Measurements from ENCODE around the gene OR4P4. TPM values are rescaled to one million over a fixed set of nuclear protein-coding genes. Genes with fewer than 3 reads are reported as not detected.

The OR4P4 gene
- total RNA-seq: not detected in 2 replicates

GRCh38 chr11:55634813-55635212 lies at the start of gene OR4P4:
Gene OR4P4 (plus strand): TSS chr11:55635113.

GRCh38 chr11:55607545-55607944 lies 27.4 kb upstream of the OR4P4 start, which contains the start of gene OR4C11:
Gene OR4C11 (minus strand): TSS chr11:55607645. CDS start chr11:55604373, 3,272 bp downstream.

GRCh38 chr11:55648027-55648426 lies 13.1 kb downstream of the OR4P4 start, which contains the start of gene OR4S2:
Gene OR4S2 (plus strand): TSS chr11:55648327. CDS start chr11:55650904, 2,577 bp downstream.

GRCh38 chr11:55661901-55662300 lies 27.0 kb downstream of the OR4P4 start, which contains the start of gene OR4C6:
Gene OR4C6 (plus strand): TSS chr11:55662201. CDS start chr11:55665167, 2,966 bp downstream.

Other genes starting within 250 kb of the OR4P4 start
- not detected in 2 replicates for gene OR4C15, start 80.6 kb upstream of the OR4P4 start, total RNA-seq
- not detected in 2 replicates for gene OR4C16, start 63.0 kb upstream of the OR4P4 start, total RNA-seq
- not detected in 2 replicates for gene OR4C11, start 27.5 kb upstream of the OR4P4 start, total RNA-seq
- not detected in 2 replicates for gene OR4S2, start 13.2 kb downstream of the OR4P4 start, total RNA-seq
- gene OR4C6, start 27.1 kb downstream of the OR4P4 start, total RNA-seq: not detected in 2 replicates
- not detected in 2 replicates for gene OR5D13, start 138.3 kb downstream of the OR4P4 start, total RNA-seq
- gene OR5D14, start 160.4 kb downstream of the OR4P4 start, total RNA-seq: not detected in 2 replicates
- gene OR5L1, start 176.3 kb downstream of the OR4P4 start, total RNA-seq: not detected in 2 replicates
- not detected in 2 replicates for gene OR5D18, start 184.5 kb downstream of the OR4P4 start, total RNA-seq
- not detected in 2 replicates for gene OR5L2, start 192.1 kb downstream of the OR4P4 start, total RNA-seq
- gene OR5D16, start 203.6 kb downstream of the OR4P4 start, total RNA-seq: not detected in 2 replicates
- not detected in 2 replicates for gene TRIM51, start 248.2 kb downstream of the OR4P4 start, total RNA-seq